ENCODE measurements around the gene SPAG6. TPM values are rescaled to one million over a fixed set of nuclear protein-coding genes. Genes with fewer than 3 reads are reported as not detected.

SPAG6 gene
- total and polyA plus RNA-seq, 4 donors = 0.23 TPM; not detected in 3

GRCh38 chr10:22364407-22365140, 19.3 kb downstream of the SPAG6 start:
- Histone ChIP-seq H3K36me3 (ENCODE audit: control insufficient read depth in 4 of 4, insufficient read depth in 3 of 4, low read depth in 1 of 4, low read length in 3 of 4) (no peaks in the 10 kb centered on the region), H3K27ac (ENCODE audit: low read depth in 1 of 2, low read length in 2 of 2) (no peak overlapping the region), H3K4me1 (ENCODE audit: control insufficient read depth in 4 of 4, insufficient read depth in 4 of 4, low read length in 3 of 4) (no peaks in the 10 kb centered on the region), H3K4me3 (ENCODE audit: low read depth in 1 of 3, low read length in 3 of 3) (no peak overlapping the region), H3K9ac (ENCODE audit: low read depth in 1 of 2, low read length in 2 of 2) (no peak overlapping the region), H3K27me3 (ENCODE audit: control insufficient read depth in 4 of 4, insufficient read depth in 4 of 4, low read length in 3 of 4) (peaks cover 0 to 2% (median 0%) of the 10 kb centered on the region in 4 donors), H3K9me3 (ENCODE audit: control insufficient read depth in 4 of 4, low read length in 3 of 4) (no peaks in the 10 kb centered on the region)
- 90% methylated on average over 5 of the region's 5 CpGs for WGBS
- no peak for TF ChIP-seq REST (IDR thresholded peaks at IDR 0.05)
- TF ChIP-seq MAX (IDR thresholded peaks at IDR 0.05) = no peak
- TF ChIP-seq NR2F2 (IDR thresholded peaks at IDR 0.05) = no peak
- no peak for TF ChIP-seq TAF1 (conservative IDR thresholded peaks at IDR 0.05)
- TF ChIP-seq GABPA (IDR thresholded peaks at IDR 0.05 in 1 of 2, conservative IDR thresholded peaks at IDR 0.05 in 1 of 2) = no peak
- no peak for TF ChIP-seq HNF4A (conservative IDR thresholded peaks at IDR 0.05)
- no peak for TF ChIP-seq RXRA (IDR thresholded peaks at IDR 0.05)
- no peak for TF ChIP-seq RAD21 (IDR thresholded peaks at IDR 0.05)
- no peak for TF ChIP-seq EGR1 (IDR thresholded peaks at IDR 0.05; ENCODE audit: low read depth in 2 of 2)
- TF ChIP-seq ZBTB33 (IDR thresholded peaks at IDR 0.05) = no peak
- no peak for TF ChIP-seq ATF3 (IDR thresholded peaks at IDR 0.05)
- no peak for TF ChIP-seq FOXA2 (IDR thresholded peaks at IDR 0.05)
- TF ChIP-seq HNF4G (IDR thresholded peaks at IDR 0.05) = no peak
- TF ChIP-seq YY1 (IDR thresholded peaks at IDR 0.05) = no peak
- no peak for TF ChIP-seq FOXA1 (IDR thresholded peaks at IDR 0.05)
- TF ChIP-seq CTCF (IDR thresholded peaks at IDR 0.05; ENCODE audit: low read depth, low read length, missing input control) = no peak
- TF ChIP-seq JUND (IDR thresholded peaks at IDR 0.05) = no peak
- no peak for TF ChIP-seq SP1 (IDR thresholded peaks at IDR 0.05)
- no peak for DNase-seq (ENCODE audit: low spot score)

All from liver (tissue), 9 donors.